GM12892 (cell line): ENCODE measurements around the gene SPATS2.

Source experiments
- POLR2A ChIP-seq: IDR thresholded peaks from 2 replicates; pipeline ENCODE4 v1.6.1; 2011; ENCODE audit warnings: low read depth, low read length, control low read depth
- POLR2AphosphoS5 ChIP-seq: IDR thresholded peaks from 2 replicates; pipeline ENCODE4 v1.6.1; 2011; ENCODE audit warnings: low read depth, low read length, control low read depth
- TAF1 ChIP-seq: IDR thresholded peaks from 2 replicates; pipeline ENCODE4 v1.6.1; 2011; ENCODE audit warnings: low read depth, mild to moderate bottlenecking, control low read depth, low read length, borderline replicate concordance

DNA sequence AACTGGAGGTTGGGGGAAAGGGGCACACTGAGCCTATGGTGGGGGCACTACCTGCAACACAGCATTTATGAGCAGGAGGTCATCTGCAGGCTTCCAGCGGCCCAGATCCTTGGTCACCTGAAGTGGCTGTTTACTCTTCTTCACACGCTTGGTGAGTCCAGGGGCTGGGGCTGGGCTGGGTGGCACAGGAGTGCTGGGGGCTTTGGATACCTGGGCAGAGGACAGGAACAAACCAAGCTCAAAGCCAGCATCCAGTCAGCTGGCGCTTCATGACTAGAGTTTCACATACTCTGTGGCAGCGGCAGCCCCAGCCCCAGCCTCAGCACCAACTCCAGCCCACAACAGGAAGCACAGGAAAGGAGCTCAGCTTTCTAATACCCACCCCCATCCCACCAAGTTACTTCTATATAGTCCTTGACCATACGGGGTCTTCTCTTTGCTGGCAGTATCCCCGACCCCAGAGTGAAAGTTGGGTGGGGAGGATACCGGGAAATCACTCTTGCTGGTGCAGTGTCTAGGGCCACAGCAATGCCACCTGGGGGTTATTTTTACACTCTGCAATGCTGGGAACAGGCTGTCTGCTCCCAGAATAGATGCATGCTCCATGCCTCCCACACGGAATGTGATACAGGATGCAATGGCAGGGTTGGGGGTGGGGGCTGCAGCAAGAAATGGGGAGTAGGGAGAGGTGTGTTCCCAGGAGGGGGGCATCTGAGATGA is 197.6 kb downstream of the SPATS2 start:
- no peak for TF ChIP-seq POLR2AphosphoS5
- TF ChIP-seq POLR2A = no peak
- TF ChIP-seq TAF1 = no peak
